BLaER1 (cell line): Measurements from ENCODE around the gene TBC1D3B.
A peak's percentile ranks its signal among the peaks of the same experiment; 100 is the strongest.
"Not testable (repeated sequence)": the region's sequence is repeated elsewhere in the genome, so short reads cannot be mapped to it uniquely, and the experiment has no call there.

Source experiments
- H3K27ac ChIP-seq: shearing (Covaris generic); formaldehyde crosslinking; 2 replicates; pipeline ENCODE4 v1.8.1; 2022
- H3K27me3 ChIP-seq: shearing (Covaris generic); formaldehyde crosslinking; 2 replicates; pipeline ENCODE4 v1.8.1; 2022
- H3K36me3 ChIP-seq: shearing (Covaris generic); formaldehyde crosslinking; 2 replicates; pipeline ENCODE4 v1.8.1; 2022
- H3K4me1 ChIP-seq: shearing (Covaris generic); formaldehyde crosslinking; 2 replicates; pipeline ENCODE4 v1.8.1; 2022
- H3K4me2 ChIP-seq: shearing (Covaris generic); formaldehyde crosslinking; 2 replicates; pipeline ENCODE4 v1.8.1; 2022
- H3K4me3 ChIP-seq: shearing (Covaris generic); formaldehyde crosslinking; 2 replicates; pipeline ENCODE4 v1.8.1; 2022
- H3K9ac ChIP-seq: shearing (Covaris generic); formaldehyde crosslinking; 2 replicates; pipeline ENCODE4 v1.8.1; 2022
- H3K9me3 ChIP-seq: shearing (Covaris generic); formaldehyde crosslinking; 2 replicates; pipeline ENCODE4 v1.8.1; 2022
- H4K20me1 ChIP-seq: shearing (Covaris generic); formaldehyde crosslinking; 2 replicates; pipeline ENCODE4 v1.8.1; 2022
- Cebpa-rat ChIP-seq: shearing (Covaris generic); IDR thresholded peaks from 2 replicates; pipeline ENCODE4 v1.8.1; 2022

The TBC1D3B gene

GRCh38 chr17:36210439-36211211, 34.2 kb upstream of the TBC1D3B start, which contains the start of gene CCL4L2:
CCL4L2 (plus strand) TSS chr17:36211063.
- H3K9me3 ChIP-seq, H4K20me1 ChIP-seq, H3K27ac ChIP-seq, H3K36me3 ChIP-seq, H3K4me3 ChIP-seq, H3K9ac ChIP-seq, H3K27me3 ChIP-seq: not testable (repeated sequence)
- Histone ChIP-seq H3K4me2 (peak within 1 kb of the TSS; percentile 65), H3K4me1 (peaks cover 55% of the 10 kb centered on the region)
- 0 out of 2 replicates have a peak, but pooled peaks have one; percentile 56 for TF ChIP-seq Cebpa-rat

GRCh38 chr17:36209575-36209974, 33.1 kb upstream of the TBC1D3B start:
- H3K9ac ChIP-seq = no peak overlapping the region
- no peak overlapping the region for H3K27ac ChIP-seq
- H3K4me1 ChIP-seq = peaks cover 56% of the 10 kb centered on the region
- no peaks in the 10 kb centered on the region for H3K36me3 ChIP-seq
- H3K9me3 ChIP-seq = no peaks in the 10 kb centered on the region
- H3K4me2 ChIP-seq = peak overlapping the region; percentile 65
- no peak for TF ChIP-seq Cebpa-rat
- no peaks in the 10 kb centered on the region for H4K20me1 ChIP-seq
- H3K4me3 ChIP-seq = no peak overlapping the region
- H3K27me3 ChIP-seq = no peaks in the 10 kb centered on the region

GRCh38 chr17:36207383-36207782, 30.9 kb upstream of the TBC1D3B start:
- H3K27ac ChIP-seq, H3K9me3 ChIP-seq, H3K36me3 ChIP-seq, H3K4me3 ChIP-seq, H3K27me3 ChIP-seq, H4K20me1 ChIP-seq, H3K9ac ChIP-seq: not testable (repeated sequence)
- peak overlapping the region; percentile 53 for H3K4me2 ChIP-seq
- peaks cover 66% of the 10 kb centered on the region for H3K4me1 ChIP-seq

GRCh38 chr17:36206486-36206821, 30.0 kb upstream of the TBC1D3B start:
- Histone ChIP-seq H3K4me1 (peaks cover 66% of the 10 kb centered on the region), H3K4me2 (peak overlapping the region; percentile 53)
- H3K4me3 ChIP-seq, H3K36me3 ChIP-seq, H3K27ac ChIP-seq, H3K27me3 ChIP-seq, H4K20me1 ChIP-seq, H3K9me3 ChIP-seq, H3K9ac ChIP-seq: not testable (repeated sequence)

GRCh38 chr17:36205637-36206485, 29.4 kb upstream of the TBC1D3B start:
- H3K4me3 ChIP-seq = no peak overlapping the region
- peaks cover 63% of the 10 kb centered on the region for H3K4me1 ChIP-seq
- no peaks in the 10 kb centered on the region for H3K27me3 ChIP-seq
- H3K36me3 ChIP-seq = no peaks in the 10 kb centered on the region
- H3K9me3 ChIP-seq = no peaks in the 10 kb centered on the region
- no peak for TF ChIP-seq Cebpa-rat
- no peaks in the 10 kb centered on the region for H4K20me1 ChIP-seq
- H3K27ac ChIP-seq = no peak overlapping the region
- H3K4me2 ChIP-seq = peak overlapping the region; percentile 53
- H3K9ac ChIP-seq = no peak overlapping the region

GRCh38 chr17:36204724-36205500, 28.5 kb upstream of the TBC1D3B start:
- TF ChIP-seq Cebpa-rat = no peak
- Histone ChIP-seq H3K4me1 (peaks cover 54% of the 10 kb centered on the region), H3K4me3 (no peak overlapping the region), H3K27ac (no peak overlapping the region), H4K20me1 (no peaks in the 10 kb centered on the region), H3K27me3 (no peaks in the 10 kb centered on the region), H3K4me2 (no peak overlapping the region), H3K9me3 (no peaks in the 10 kb centered on the region), H3K9ac (no peak overlapping the region), H3K36me3 (no peaks in the 10 kb centered on the region)

GRCh38 chr17:36203335-36203734, 26.9 kb upstream of the TBC1D3B start:
- Histone ChIP-seq H3K4me3 (no peak overlapping the region), H3K36me3 (no peaks in the 10 kb centered on the region), H3K4me2 (peak overlapping the region; percentile 59), H3K9me3 (no peaks in the 10 kb centered on the region), H3K27ac (no peak overlapping the region), H3K27me3 (no peaks in the 10 kb centered on the region), H4K20me1 (no peaks in the 10 kb centered on the region), H3K4me1 (peaks cover 59% of the 10 kb centered on the region), H3K9ac (no peak overlapping the region)
- no peak for TF ChIP-seq Cebpa-rat

GRCh38 chr17:36201506-36201905, 25.1 kb upstream of the TBC1D3B start:
- not testable (repeated sequence) for H3K4me3 ChIP-seq, H3K27me3 ChIP-seq, H3K9me3 ChIP-seq, H3K36me3 ChIP-seq, H3K27ac ChIP-seq, H3K9ac ChIP-seq, H4K20me1 ChIP-seq
- Histone ChIP-seq H3K4me1 (peaks cover 67% of the 10 kb centered on the region), H3K4me2 (peak overlapping the region; percentile 59)

- not testable (repeated sequence) for H3K27ac ChIP-seq
Measured at GRCh38 chr17:36201102-36201501, 24.7 kb upstream of the TBC1D3B start.

More at GRCh38 chr17:36201102-36201501, 24.7 kb upstream of the TBC1D3B start:
- H3K27me3 ChIP-seq, H4K20me1 ChIP-seq, H3K9ac ChIP-seq, H3K4me3 ChIP-seq, H3K36me3 ChIP-seq, H3K9me3 ChIP-seq: not testable (repeated sequence)
- Histone ChIP-seq H3K4me1 (peaks cover 67% of the 10 kb centered on the region), H3K4me2 (peak overlapping the region; percentile 59)
